ENCODE data around the gene MCTP1.

DNA sequence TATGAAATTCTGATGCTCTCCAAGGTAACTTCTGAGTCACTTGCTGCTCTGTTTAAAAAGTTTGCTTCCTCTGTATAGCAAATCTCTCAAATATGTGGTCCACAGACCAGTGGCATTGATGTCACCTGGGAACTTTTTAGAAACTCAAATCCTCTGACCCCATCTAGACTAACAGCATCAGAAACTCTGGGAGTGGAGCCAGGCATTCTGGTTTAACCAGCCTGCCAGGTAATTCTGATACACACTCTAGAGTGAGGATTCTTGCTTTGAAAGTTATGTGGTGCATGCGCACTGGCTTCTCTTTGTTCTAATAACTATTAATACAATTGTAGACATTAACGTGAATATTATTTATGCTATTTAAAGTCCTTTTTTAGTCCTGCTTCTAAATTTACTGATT lies 368.3 kb downstream of the MCTP1 start:
- no peak for TF ChIP-seq POLR2AphosphoS5 (IDR thresholded peaks at IDR 0.05; ENCODE audit: low read depth, low read length)
- no peak for TF ChIP-seq POLR2A (IDR thresholded peaks at IDR 0.05; ENCODE audit: low read depth, low read length)
